ENCODE results near the gene TRIM25. TPM values are rescaled to one million over a fixed set of nuclear protein-coding genes. Genes with fewer than 3 reads are reported as not detected.
A peak's percentile ranks its signal among the peaks of the same experiment; 100 is the strongest.

The TRIM25 gene
- total RNA-seq, 1 experiment from 2014 or later: 32.5 TPM

- H3K23me2 ChIP-seq (ENCODE audit: insufficient read length, low read depth, low read length, poor library complexity, severe bottlenecking): peaks cover 21% of the 10 kb centered on the region
- H3K56ac ChIP-seq (ENCODE audit: insufficient read length, low read depth, low read length): no peak overlapping the region
- H4K91ac ChIP-seq (ENCODE audit: insufficient read length, low read depth, low read length): no peak overlapping the region
- no peak overlapping the region for H4K8ac ChIP-seq (replicated peaks; ENCODE audit: insufficient read length, low read depth, low read length)
- no peak overlapping the region for H3T11ph ChIP-seq (ENCODE audit: low read length)
- no peak overlapping the region for H2BK120ac ChIP-seq (ENCODE audit: low read depth, low read length, poor library complexity, severe bottlenecking)
- DNase-seq: no peak
- Mint-ChIP-seq H3K9me3 (peaks cover 0 to 7% of the 10 kb centered on the region in 2 experiments; a peak in 2 of 5 replicates), H3K27me3 (ENCODE audit: low read depth) (peaks cover 34% of the 10 kb centered on the region), H3K4me1 (peaks cover 14 to 18% of the 10 kb centered on the region in 2 experiments), H3K27ac (0 out of 7 replicates have a peak overlapping the region, but pooled peaks of 1 of the 3 experiments have one; percentile 11), H3K36me3 (ENCODE audit: insufficient read depth in 1 of 3, low read depth in 3 of 3) (peaks cover 0 to 8% (median 0%) of the 10 kb centered on the region in 3 experiments; a peak in 2 of 7 replicates), H3K4me3 (peak overlapping the region; percentile 79 to 96)
- no peaks in the 10 kb centered on the region; the same call in 1 of the 2 replicates for H3K79me2 ChIP-seq (ENCODE audit: insufficient read depth, low read length)
- H2BK5ac ChIP-seq (ENCODE audit: insufficient read length, low read length): no peak overlapping the region
- no peak overlapping the region for H3K18ac ChIP-seq (ENCODE audit: insufficient read length, low read depth, low read length)
- H2AFZ ChIP-seq (ENCODE audit: low read length): peak overlapping the region; percentile 24
- H4K5ac ChIP-seq (ENCODE audit: insufficient read length, low read depth, low read length): no peak overlapping the region
- H4K20me1 ChIP-seq (ENCODE audit: control insufficient read depth, insufficient read depth, insufficient read length): no peaks in the 10 kb centered on the region
- peak overlapping the region; percentile 60 for H3K4me2 ChIP-seq (ENCODE audit: insufficient read depth, insufficient read length, low read length)
- TF ChIP-seq, protein P1, sequence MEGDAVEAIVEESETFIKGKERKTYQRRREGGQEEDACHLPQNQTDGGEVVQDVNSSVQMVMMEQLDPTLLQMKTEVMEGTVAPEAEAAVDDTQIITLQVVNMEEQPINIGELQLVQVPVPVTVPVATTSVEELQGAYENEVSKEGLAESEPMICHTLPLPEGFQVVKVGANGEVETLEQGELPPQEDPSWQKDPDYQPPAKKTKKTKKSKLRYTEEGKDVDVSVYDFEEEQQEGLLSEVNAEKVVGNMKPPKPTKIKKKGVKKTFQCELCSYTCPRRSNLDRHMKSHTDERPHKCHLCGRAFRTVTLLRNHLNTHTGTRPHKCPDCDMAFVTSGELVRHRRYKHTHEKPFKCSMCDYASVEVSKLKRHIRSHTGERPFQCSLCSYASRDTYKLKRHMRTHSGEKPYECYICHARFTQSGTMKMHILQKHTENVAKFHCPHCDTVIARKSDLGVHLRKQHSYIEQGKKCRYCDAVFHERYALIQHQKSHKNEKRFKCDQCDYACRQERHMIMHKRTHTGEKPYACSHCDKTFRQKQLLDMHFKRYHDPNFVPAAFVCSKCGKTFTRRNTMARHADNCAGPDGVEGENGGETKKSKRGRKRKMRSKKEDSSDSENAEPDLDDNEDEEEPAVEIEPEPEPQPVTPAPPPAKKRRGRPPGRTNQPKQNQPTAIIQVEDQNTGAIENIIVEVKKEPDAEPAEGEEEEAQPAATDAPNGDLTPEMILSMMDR (conservative IDR thresholded peaks at IDR 0.05): no peak
- H3K27ac ChIP-seq (ENCODE audit: insufficient read length, low read depth, low read length): no peak overlapping the region
- H3K9me3 ChIP-seq (ENCODE audit: control insufficient read depth, low read depth, low read length): no peaks in the 10 kb centered on the region
- WGBS (ENCODE audit: extremely low coverage, insufficient read length, low lambda C conversion rate): no CpG with 5 or more reads among the region's 14 CpGs
- no peak overlapping the region for H2AK5ac ChIP-seq (ENCODE audit: insufficient read length, low read length)
- H3K9ac ChIP-seq (ENCODE audit: extremely low read depth, insufficient read length, low read length): peak overlapping the region; percentile 25
- no peaks in the 10 kb centered on the region for H3K79me1 ChIP-seq (ENCODE audit: insufficient read depth, low read depth, low read length, poor library complexity, severe bottlenecking)
- no peaks in the 10 kb centered on the region; the same call in 1 of the 2 replicates for H3K4me1 ChIP-seq (ENCODE audit: insufficient read depth, low read length)
- H3K23ac ChIP-seq (ENCODE audit: insufficient read length, low read depth, low read length): no peak overlapping the region
- peaks cover 2% of the 10 kb centered on the region; the same call in 1 of the 2 replicates for H3K27me3 ChIP-seq (ENCODE audit: insufficient read depth, low read length)
- no peak overlapping the region for H2BK12ac ChIP-seq (ENCODE audit: insufficient read length, low read depth, low read length)
- H2BK15ac ChIP-seq (ENCODE audit: low read depth, low read length): no peak overlapping the region
- H2BK20ac ChIP-seq (ENCODE audit: low read depth, low read length, poor library complexity, severe bottlenecking): no peak overlapping the region
- no peak overlapping the region for H3K14ac ChIP-seq (ENCODE audit: insufficient read depth, low read length)
- no peak overlapping the region for H3K4ac ChIP-seq (ENCODE audit: low read depth, low read length)
Measured at GRCh38 chr17:56914581-56915273, 878 bp upstream of the TRIM25 start.

All from H9 (cell line).